Measurements from ENCODE around the gene STUM.

DNA sequence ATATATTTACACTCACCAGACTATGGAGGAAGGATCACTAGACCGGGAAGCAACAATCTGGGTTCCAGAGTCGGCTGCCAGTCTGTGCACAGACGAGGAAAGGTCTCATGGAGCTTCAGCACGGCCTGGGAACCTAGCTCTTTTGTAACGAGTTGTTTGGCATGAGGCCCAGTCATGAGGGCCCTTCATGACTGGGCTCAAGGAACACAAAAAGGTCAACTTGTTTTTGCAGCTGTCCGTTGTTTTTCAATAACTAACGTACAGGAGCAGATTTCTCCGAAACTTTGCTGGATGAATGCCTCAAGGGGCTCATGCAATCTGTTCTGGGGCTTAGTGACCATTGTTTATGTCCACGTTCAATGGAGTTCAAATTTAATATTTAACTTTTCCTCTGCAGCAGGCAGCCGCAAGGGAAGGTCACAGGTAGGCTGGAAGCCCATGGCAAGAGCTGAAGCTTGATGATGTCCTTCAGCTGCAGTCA, 5.9 kb upstream of the STUM start:
- TF ChIP-seq, protein P1, sequence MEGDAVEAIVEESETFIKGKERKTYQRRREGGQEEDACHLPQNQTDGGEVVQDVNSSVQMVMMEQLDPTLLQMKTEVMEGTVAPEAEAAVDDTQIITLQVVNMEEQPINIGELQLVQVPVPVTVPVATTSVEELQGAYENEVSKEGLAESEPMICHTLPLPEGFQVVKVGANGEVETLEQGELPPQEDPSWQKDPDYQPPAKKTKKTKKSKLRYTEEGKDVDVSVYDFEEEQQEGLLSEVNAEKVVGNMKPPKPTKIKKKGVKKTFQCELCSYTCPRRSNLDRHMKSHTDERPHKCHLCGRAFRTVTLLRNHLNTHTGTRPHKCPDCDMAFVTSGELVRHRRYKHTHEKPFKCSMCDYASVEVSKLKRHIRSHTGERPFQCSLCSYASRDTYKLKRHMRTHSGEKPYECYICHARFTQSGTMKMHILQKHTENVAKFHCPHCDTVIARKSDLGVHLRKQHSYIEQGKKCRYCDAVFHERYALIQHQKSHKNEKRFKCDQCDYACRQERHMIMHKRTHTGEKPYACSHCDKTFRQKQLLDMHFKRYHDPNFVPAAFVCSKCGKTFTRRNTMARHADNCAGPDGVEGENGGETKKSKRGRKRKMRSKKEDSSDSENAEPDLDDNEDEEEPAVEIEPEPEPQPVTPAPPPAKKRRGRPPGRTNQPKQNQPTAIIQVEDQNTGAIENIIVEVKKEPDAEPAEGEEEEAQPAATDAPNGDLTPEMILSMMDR (conservative IDR thresholded peaks at IDR 0.05 in 1 of 2, IDR thresholded peaks at IDR 0.05 in 1 of 2; ENCODE audit: low read depth in 1 of 2, low read length in 2 of 2): no peak
- TF ChIP-seq EZH2 (IDR thresholded peaks at IDR 0.05; ENCODE audit: low read length, missing control alignments): no peak

All from fibroblast of lung (primary cell).